OCI-LY3 (cell line): Measurements from ENCODE around the gene LACTBL1.

Experiments
- EZH2phosphoT487 ChIP-seq: fragments of 200-600 bp; shearing (Covaris generic); IDR thresholded peaks from 2 replicates; pipeline ENCODE4 v1.6.1; 2018; ENCODE audit warnings: antibody characterized with exemption, mixed run types, low read depth
- TF ChIP-seq, protein P1 (sequence below): fragments of 200-600, 300-600 bp; sonication (generic); IDR thresholded peaks from 2 replicates; pipeline ENCODE4 v1.5.1; 2014; ENCODE audit warnings: antibody characterized with exemption, low read length, low read depth

GRCh38 chr1:22995774-22996173 lies 23.1 kb upstream of the LACTBL1 start:
- TF ChIP-seq, protein P1, sequence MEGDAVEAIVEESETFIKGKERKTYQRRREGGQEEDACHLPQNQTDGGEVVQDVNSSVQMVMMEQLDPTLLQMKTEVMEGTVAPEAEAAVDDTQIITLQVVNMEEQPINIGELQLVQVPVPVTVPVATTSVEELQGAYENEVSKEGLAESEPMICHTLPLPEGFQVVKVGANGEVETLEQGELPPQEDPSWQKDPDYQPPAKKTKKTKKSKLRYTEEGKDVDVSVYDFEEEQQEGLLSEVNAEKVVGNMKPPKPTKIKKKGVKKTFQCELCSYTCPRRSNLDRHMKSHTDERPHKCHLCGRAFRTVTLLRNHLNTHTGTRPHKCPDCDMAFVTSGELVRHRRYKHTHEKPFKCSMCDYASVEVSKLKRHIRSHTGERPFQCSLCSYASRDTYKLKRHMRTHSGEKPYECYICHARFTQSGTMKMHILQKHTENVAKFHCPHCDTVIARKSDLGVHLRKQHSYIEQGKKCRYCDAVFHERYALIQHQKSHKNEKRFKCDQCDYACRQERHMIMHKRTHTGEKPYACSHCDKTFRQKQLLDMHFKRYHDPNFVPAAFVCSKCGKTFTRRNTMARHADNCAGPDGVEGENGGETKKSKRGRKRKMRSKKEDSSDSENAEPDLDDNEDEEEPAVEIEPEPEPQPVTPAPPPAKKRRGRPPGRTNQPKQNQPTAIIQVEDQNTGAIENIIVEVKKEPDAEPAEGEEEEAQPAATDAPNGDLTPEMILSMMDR = no peak
- TF ChIP-seq EZH2phosphoT487 = no peak
